ENCODE data around the gene FAS.

Gene FAS

GRCh38 chr10:88971221-88972061 is 19.2 kb upstream of the FAS start:
- no peak for DNase-seq

GRCh38 chr10:88974012-88974411 is 16.6 kb upstream of the FAS start:
- no peak for DNase-seq

- no peak for DNase-seq
Observed at GRCh38 chr10:88974446-88975376, 15.9 kb upstream of the FAS start.

GRCh38 chr10:88975377-88975720 is 15.2 kb upstream of the FAS start:
- no peak for DNase-seq

- no peak for DNase-seq
Observed at GRCh38 chr10:88978463-88978862, 12.1 kb upstream of the FAS start.

- DNase-seq, result no peak
Observed at GRCh38 chr10:88979153-88979562, 11.4 kb upstream of the FAS start.

- no peak for DNase-seq
Observed at GRCh38 chr10:88979603-88980002, 11.0 kb upstream of the FAS start.

GRCh38 chr10:88980247-88980646 is 10.4 kb upstream of the FAS start:
- no peak for DNase-seq

GRCh38 chr10:88980800-88981199 is 9.8 kb upstream of the FAS start:
- DNase-seq, result no peak

- no peak for DNase-seq
Observed at GRCh38 chr10:88981435-88981834, 9.2 kb upstream of the FAS start.

- DNase-seq, result no peak
Observed at GRCh38 chr10:88982366-88982765, 8.2 kb upstream of the FAS start.

GRCh38 chr10:88983206-88983605 is 7.4 kb upstream of the FAS start:
- no peak for DNase-seq

GRCh38 chr10:88983939-88984338 is 6.7 kb upstream of the FAS start:
- DNase-seq, result no peak

GRCh38 chr10:88984525-88984924 is 6.1 kb upstream of the FAS start:
- peak; percentile 44 for DNase-seq

GRCh38 chr10:88986549-88987242 is 3.9 kb upstream of the FAS start:
- no peak for DNase-seq

GRCh38 chr10:88987243-88987725 is 3.3 kb upstream of the FAS start:
- peak; percentile 80 for DNase-seq

GRCh38 chr10:88987840-88988239 is 2.8 kb upstream of the FAS start:
- no peak for DNase-seq

- no peak for DNase-seq
Observed at GRCh38 chr10:88989423-88989822, 1.2 kb upstream of the FAS start.

- DNase-seq, result no peak
Observed at GRCh38 chr10:88989824-88990383, 694 bp upstream of the FAS start.

- DNase-seq, result peak; percentile 87
Observed at GRCh38 chr10:88991161-88991898, 732 bp downstream of the FAS start.

GRCh38 chr10:88991899-88992320 is 1.3 kb downstream of the FAS start:
- DNase-seq, result peak; percentile 63

- no peak for DNase-seq
Observed at GRCh38 chr10:88992921-88993524, 2.4 kb downstream of the FAS start.

Data from activated CD4-positive, alpha-beta T cell treated with anti-CD3 and anti-CD28 coated beads, Interleukin-10, Interleukin-2, amounts not matched to agents 100 ng/mL and 50 ng/mL, durations not matched to agents 16 hours and 8 hours (primary cell).